ENCODE results near the gene SPART.

- TF ChIP-seq POLR2AphosphoS5 (IDR thresholded peaks at IDR 0.05; ENCODE audit: low read depth, low read length), result no peak
- no peak for TF ChIP-seq ELF1 (IDR thresholded peaks at IDR 0.05)
- no peak for TF ChIP-seq FOXJ3 (CRISPR knock-in tag; IDR thresholded peaks at IDR 0.05)
- no peak for TF ChIP-seq RFX5 (IDR thresholded peaks at IDR 0.05; ENCODE audit: low read length)
- TF ChIP-seq, protein P1, sequence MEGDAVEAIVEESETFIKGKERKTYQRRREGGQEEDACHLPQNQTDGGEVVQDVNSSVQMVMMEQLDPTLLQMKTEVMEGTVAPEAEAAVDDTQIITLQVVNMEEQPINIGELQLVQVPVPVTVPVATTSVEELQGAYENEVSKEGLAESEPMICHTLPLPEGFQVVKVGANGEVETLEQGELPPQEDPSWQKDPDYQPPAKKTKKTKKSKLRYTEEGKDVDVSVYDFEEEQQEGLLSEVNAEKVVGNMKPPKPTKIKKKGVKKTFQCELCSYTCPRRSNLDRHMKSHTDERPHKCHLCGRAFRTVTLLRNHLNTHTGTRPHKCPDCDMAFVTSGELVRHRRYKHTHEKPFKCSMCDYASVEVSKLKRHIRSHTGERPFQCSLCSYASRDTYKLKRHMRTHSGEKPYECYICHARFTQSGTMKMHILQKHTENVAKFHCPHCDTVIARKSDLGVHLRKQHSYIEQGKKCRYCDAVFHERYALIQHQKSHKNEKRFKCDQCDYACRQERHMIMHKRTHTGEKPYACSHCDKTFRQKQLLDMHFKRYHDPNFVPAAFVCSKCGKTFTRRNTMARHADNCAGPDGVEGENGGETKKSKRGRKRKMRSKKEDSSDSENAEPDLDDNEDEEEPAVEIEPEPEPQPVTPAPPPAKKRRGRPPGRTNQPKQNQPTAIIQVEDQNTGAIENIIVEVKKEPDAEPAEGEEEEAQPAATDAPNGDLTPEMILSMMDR (IDR thresholded peaks at IDR 0.05), result no peak
- no peak for TF ChIP-seq CHD2 (IDR thresholded peaks at IDR 0.05; ENCODE audit: low read length, partially characterized antibody)
- no peak for TF ChIP-seq RAD21 (IDR thresholded peaks at IDR 0.05; ENCODE audit: low read length)
- no peak for TF ChIP-seq USF1 (IDR thresholded peaks at IDR 0.05; ENCODE audit: borderline replicate concordance, low read depth)
- TF ChIP-seq, protein P2, sequence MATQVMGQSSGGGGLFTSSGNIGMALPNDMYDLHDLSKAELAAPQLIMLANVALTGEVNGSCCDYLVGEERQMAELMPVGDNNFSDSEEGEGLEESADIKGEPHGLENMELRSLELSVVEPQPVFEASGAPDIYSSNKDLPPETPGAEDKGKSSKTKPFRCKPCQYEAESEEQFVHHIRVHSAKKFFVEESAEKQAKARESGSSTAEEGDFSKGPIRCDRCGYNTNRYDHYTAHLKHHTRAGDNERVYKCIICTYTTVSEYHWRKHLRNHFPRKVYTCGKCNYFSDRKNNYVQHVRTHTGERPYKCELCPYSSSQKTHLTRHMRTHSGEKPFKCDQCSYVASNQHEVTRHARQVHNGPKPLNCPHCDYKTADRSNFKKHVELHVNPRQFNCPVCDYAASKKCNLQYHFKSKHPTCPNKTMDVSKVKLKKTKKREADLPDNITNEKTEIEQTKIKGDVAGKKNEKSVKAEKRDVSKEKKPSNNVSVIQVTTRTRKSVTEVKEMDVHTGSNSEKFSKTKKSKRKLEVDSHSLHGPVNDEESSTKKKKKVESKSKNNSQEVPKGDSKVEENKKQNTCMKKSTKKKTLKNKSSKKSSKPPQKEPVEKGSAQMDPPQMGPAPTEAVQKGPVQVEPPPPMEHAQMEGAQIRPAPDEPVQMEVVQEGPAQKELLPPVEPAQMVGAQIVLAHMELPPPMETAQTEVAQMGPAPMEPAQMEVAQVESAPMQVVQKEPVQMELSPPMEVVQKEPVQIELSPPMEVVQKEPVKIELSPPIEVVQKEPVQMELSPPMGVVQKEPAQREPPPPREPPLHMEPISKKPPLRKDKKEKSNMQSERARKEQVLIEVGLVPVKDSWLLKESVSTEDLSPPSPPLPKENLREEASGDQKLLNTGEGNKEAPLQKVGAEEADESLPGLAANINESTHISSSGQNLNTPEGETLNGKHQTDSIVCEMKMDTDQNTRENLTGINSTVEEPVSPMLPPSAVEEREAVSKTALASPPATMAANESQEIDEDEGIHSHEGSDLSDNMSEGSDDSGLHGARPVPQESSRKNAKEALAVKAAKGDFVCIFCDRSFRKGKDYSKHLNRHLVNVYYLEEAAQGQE (IDR thresholded peaks at IDR 0.05; ENCODE audit: low read depth, low read length), result no peak
- no peak for TF ChIP-seq SIN3A (IDR thresholded peaks at IDR 0.05; ENCODE audit: borderline replicate concordance, low read depth, low read length)
- no peak for TF ChIP-seq TEAD4 (IDR thresholded peaks at IDR 0.05; ENCODE audit: borderline replicate concordance, insufficient read depth)
- TF ChIP-seq RCOR1 (IDR thresholded peaks at IDR 0.05; ENCODE audit: low read length), result no peak
- TF ChIP-seq FOSL2 (IDR thresholded peaks at IDR 0.05; ENCODE audit: borderline replicate concordance, low read depth), result no peak
- no peak for TF ChIP-seq RXRA (IDR thresholded peaks at IDR 0.05; ENCODE audit: borderline replicate concordance, low read depth)
Observed at GRCh38 chr13:36347531-36348210, 1.5 kb upstream of the SPART start.

Data from SK-N-SH (cell line).